Measurements from ENCODE around the gene XPO5.
"Not testable (repeated sequence)": the region's sequence is repeated elsewhere in the genome, so short reads cannot be mapped to it uniquely, and the experiment has no call there.

Gene XPO5

GRCh38 chr6:43575772-43576551, at the start of gene XPO5, which contains the start of gene POLH:
TSS of gene XPO5 (minus strand) at chr6:43576038. CDS start at chr6:43575864, 174 bp downstream.
TSS of gene POLH (plus strand) at chr6:43576185. CDS start at chr6:43582320, 6,135 bp downstream.
- peak; percentile 6 to 90 (median 82) for DNase-seq

DNA sequence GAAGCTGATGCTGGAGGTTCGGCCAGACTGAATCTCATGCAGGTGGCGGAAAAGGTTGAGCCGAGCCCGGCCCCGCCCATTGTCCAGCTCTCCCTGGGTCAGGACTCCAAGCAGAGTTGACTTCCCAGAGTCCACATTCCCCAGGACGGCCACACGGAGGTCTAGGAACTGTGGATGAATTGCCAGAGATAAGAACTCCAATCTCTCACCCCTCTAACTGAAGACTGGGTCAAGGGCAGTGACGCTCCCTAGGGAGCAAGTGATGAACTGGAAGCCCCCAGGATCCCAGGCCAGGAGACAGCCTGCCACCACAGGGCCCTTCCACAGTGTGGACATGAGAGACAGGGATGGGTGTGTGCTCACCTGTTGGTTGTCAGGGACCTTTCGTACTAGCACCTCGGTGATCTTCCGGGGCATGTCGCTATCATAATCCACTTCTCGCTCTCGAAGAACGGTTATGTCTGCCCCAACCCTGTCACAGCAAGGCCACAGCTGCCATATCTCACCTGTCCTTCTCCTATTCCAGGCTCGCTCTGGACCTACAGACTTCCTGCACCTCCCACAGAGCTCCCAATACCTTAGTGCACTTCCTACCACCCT, 49.7 kb upstream of the XPO5 start:
- DNase-seq, result no peak

- DNase-seq, result no peak
Observed at GRCh38 chr6:43624786-43625288, 49.0 kb upstream of the XPO5 start.

DNA sequence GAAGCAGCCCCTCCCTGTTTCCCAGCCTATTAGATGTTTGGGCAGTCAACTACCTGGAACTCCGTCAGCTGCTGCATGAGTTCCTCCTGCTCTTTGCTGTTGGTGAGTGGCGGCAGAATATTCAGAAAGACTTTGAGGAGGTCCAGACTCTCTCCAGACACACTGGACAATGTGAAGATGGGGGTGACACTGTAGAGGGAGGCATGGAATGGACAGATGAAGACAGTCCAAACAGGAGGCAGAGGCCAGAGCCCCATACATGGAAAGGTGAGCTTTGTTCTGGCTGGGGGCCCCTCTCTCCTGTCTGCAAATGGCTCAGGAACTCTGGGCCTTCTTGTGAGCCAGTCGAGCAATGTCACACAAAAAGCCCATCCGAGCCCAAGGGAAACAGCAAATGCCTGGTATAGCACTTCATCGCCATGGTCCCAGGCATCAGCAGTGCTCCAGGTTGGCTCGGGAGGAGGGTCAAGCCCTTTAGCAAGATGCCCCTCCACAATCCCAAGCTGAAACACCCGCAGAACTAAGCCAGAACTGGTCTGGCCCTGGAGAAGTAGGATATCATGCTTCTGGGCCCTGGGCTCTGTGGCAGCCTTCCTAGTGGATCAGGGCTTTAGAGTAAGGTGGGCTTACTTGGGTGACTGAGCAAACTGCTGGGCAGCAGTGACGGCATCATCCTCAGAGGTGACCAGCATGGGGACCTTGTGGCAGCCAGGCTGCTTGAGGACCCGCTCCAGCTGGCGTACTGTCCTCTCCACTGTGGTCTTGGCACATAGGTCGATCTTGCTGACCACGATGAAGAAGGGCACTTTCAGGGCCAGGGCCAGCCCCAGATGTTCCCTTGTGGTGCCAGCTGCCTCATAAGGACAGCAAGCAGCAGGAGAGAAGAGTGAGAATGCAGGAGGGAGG, 48.3 kb upstream of the XPO5 start:
- no peak for DNase-seq

GRCh38 chr6:43622541-43622940, 46.7 kb upstream of the XPO5 start:
- no peak for DNase-seq

- DNase-seq, result no peak
Observed at GRCh38 chr6:43621836-43622180, 46.0 kb upstream of the XPO5 start.

- no peak for DNase-seq
Observed at GRCh38 chr6:43621078-43621835, 45.4 kb upstream of the XPO5 start.

GRCh38 chr6:43616725-43617472, 41.1 kb upstream of the XPO5 start:
- no peak for DNase-seq

GRCh38 chr6:43614396-43614730, 38.5 kb upstream of the XPO5 start:
- DNase-seq, result no peak

DNA sequence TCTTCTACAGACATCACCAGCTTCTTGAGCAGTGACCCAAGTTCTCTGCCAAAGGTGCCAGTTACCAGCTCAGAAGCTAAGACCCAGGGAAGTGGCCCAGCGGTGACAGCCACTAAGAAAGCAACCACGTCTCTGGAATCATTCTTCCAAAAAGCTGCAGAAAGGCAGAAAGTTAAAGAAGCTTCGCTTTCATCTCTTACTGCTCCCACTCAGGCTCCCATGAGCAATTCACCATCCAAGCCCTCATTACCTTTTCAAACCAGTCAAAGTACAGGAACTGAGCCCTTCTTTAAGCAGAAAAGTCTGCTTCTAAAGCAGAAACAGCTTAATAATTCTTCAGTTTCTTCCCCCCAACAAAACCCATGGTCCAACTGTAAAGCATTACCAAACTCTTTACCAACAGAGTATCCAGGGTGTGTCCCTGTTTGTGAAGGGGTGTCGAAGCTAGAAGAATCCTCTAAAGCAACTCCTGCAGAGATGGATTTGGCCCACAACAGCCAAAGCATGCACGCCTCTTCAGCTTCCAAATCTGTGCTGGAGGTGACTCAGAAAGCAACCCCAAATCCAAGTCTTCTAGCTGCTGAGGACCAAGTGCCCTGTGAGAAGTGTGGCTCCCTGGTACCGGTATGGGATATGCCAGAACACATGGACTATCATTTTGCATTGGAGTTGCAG, 38.0 kb upstream of the XPO5 start:
- DNase-seq, result peak in 3 of 58 donors; percentile 10 to 27 (median 24)

GRCh38 chr6:43610431-43610830, 34.6 kb upstream of the XPO5 start:
- peak in 8 of 58 donors; percentile 6 to 43 (median 14) for DNase-seq

- no peak for DNase-seq
Observed at GRCh38 chr6:43609402-43609801, 33.6 kb upstream of the XPO5 start.

DNA sequence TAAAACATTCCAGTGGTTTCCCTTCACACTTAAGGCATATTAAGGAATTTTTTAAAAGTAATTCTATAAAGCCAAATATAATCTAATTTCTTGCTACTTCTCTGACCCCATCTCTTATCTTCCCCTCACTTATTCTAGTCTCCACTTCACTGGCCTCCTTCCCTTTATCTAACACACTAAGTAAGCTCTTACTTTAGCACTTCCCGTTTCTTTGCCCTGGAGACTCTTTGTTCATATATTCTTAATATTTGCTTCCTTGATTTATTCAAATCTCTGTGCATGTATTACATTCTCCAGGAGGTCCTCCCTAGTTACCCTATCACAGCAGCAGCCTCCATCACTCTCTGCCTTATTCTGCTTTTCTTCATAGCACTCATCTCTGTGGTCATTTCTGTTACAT, 33.0 kb upstream of the XPO5 start:
- DNase-seq, result no peak

GRCh38 chr6:43608310-43608763, 32.5 kb upstream of the XPO5 start:
- peak in 45 of 58 donors; percentile 1 to 80 (median 33) for DNase-seq

- no peak for DNase-seq
Observed at GRCh38 chr6:43606019-43606418, 30.2 kb upstream of the XPO5 start.

- no peak for DNase-seq
Observed at GRCh38 chr6:43604174-43604573, 28.3 kb upstream of the XPO5 start.

- DNase-seq, result no peak
Observed at GRCh38 chr6:43600595-43600994, 24.8 kb upstream of the XPO5 start.

GRCh38 chr6:43593938-43594337, 18.1 kb upstream of the XPO5 start:
- no peak for DNase-seq

GRCh38 chr6:43589564-43589963, 13.7 kb upstream of the XPO5 start:
- not testable (repeated sequence) for DNase-seq

GRCh38 chr6:43588194-43588593, 12.4 kb upstream of the XPO5 start:
- no peak for DNase-seq
